Skeletal muscle tissue (tissue), 4 donors: ENCODE measurements around the gene GRID2IP. TPM values are rescaled to one million over a fixed set of nuclear protein-coding genes. Genes with fewer than 3 reads are reported as not detected.
A peak's percentile ranks its signal among the peaks of the same experiment; 100 is the strongest.

Experiments used
- H3K27ac ChIP-seq: one replicate; pipeline ENCODE4 v1.7.0; 2013; ENCODE audit warnings: mild to moderate bottlenecking, low read depth, low read length, inconsistent platforms
- H3K27me3 ChIP-seq, 3 donors: one replicate each; pipeline ENCODE4 v1.7.0; 2013; ENCODE audit warnings: low read length in 3 of 3; ENCODE audit not compliant: control insufficient read depth in 3 of 3, insufficient read depth in 3 of 3
- H3K36me3 ChIP-seq, 3 donors: one replicate each; pipeline ENCODE4 v1.7.0; 2013; ENCODE audit warnings: low read length in 3 of 3; ENCODE audit not compliant: control insufficient read depth in 3 of 3, insufficient read depth in 3 of 3
- H3K4me1 ChIP-seq, 3 donors: one replicate each; pipeline ENCODE4 v1.7.0; 2013; ENCODE audit warnings: low read length in 3 of 3, mild to moderate bottlenecking in 3 of 3; ENCODE audit not compliant: control insufficient read depth in 3 of 3, insufficient read depth in 3 of 3
- H3K4me3 ChIP-seq, 3 donors: one replicate each; pipeline ENCODE4 v1.7.0; 2013; ENCODE audit warnings: low read length in 3 of 3
- H3K9ac ChIP-seq, 3 donors: one replicate each; pipeline ENCODE4 v1.7.0; 2013; ENCODE audit warnings: low read length in 3 of 3, mild to moderate bottlenecking in 3 of 3, moderate library complexity in 2 of 3, low read depth in 1 of 3
- H3K9me3 ChIP-seq, 3 donors: one replicate each; pipeline ENCODE4 v1.7.0; 2013; ENCODE audit warnings: low read length in 3 of 3; ENCODE audit not compliant: control insufficient read depth in 3 of 3
- total RNA-seq: library from RNA; depleted of rRNA; stranded (reverse); fragments of >200 nt; gene quantifications from one replicate; pipeline ENCODE4 v1.2.3, GENCODE V29; 2014
- donor health status: Osteomylitis.

The GRID2IP gene
- total RNA-seq, 1 donor from 2014 or later: not detected

- Histone ChIP-seq H3K4me1 (peaks cover 2 to 5% (median 3%) of the 10 kb centered on the region in 3 donors), H3K9ac (no peak overlapping the region), H3K4me3 (no peak overlapping the region), H3K9me3 (no peaks in the 10 kb centered on the region), H3K27ac (no peak overlapping the region), H3K27me3 (peaks cover 0 to 15% (median 6%) of the 10 kb centered on the region in 3 donors), H3K36me3 (no peaks in the 10 kb centered on the region)
These were observed 43.4 kb downstream of the GRID2IP start for GRCh38 chr7:6507906-6508305.

GRCh38 chr7:6505685-6506559, 45.3 kb downstream of the GRID2IP start:
- Histone ChIP-seq H3K4me1 (peaks cover 2 to 5% (median 3%) of the 10 kb centered on the region in 3 donors), H3K27ac (no peak overlapping the region), H3K4me3 (no peak overlapping the region), H3K9me3 (no peaks in the 10 kb centered on the region), H3K9ac (no peak overlapping the region), H3K36me3 (no peaks in the 10 kb centered on the region), H3K27me3 (peaks cover 0 to 17% (median 6%) of the 10 kb centered on the region in 3 donors)

GRCh38 chr7:6504996-6505395, 46.3 kb downstream of the GRID2IP start:
- Histone ChIP-seq H3K36me3 (no peaks in the 10 kb centered on the region), H3K9ac (peak overlapping the region in 1 of 3 donors; percentile 25), H3K27ac (no peak overlapping the region), H3K4me3 (no peak overlapping the region), H3K27me3 (peaks cover 0 to 17% (median 6%) of the 10 kb centered on the region in 3 donors), H3K9me3 (no peaks in the 10 kb centered on the region), H3K4me1 (peaks cover 2 to 5% (median 3%) of the 10 kb centered on the region in 3 donors)

GRCh38 chr7:6502886-6503285, 48.4 kb downstream of the GRID2IP start:
- peaks cover 0 to 17% (median 6%) of the 10 kb centered on the region in 3 donors for H3K27me3 ChIP-seq

GRCh38 chr7:6501586-6502564, 49.4 kb downstream of the GRID2IP start:
- Histone ChIP-seq H3K4me3 (no peak overlapping the region), H3K4me1 (peaks cover 2 to 5% (median 3%) of the 10 kb centered on the region in 3 donors), H3K9me3 (no peaks in the 10 kb centered on the region), H3K36me3 (no peaks in the 10 kb centered on the region), H3K9ac (no peak overlapping the region), H3K27ac (no peak overlapping the region), H3K27me3 (peaks cover 0 to 17% (median 6%) of the 10 kb centered on the region in 3 donors)

More at GRCh38 chr7:6502886-6503285, 48.4 kb downstream of the GRID2IP start:
- H3K9me3 ChIP-seq: no peaks in the 10 kb centered on the region
- H3K9ac ChIP-seq: peak overlapping the region in 1 of 3 donors; percentile 45
- no peaks in the 10 kb centered on the region for H3K36me3 ChIP-seq
- no peak overlapping the region for H3K27ac ChIP-seq
- H3K4me3 ChIP-seq: peak overlapping the region in 1 of 3 donors; percentile 74
- H3K4me1 ChIP-seq: peaks cover 2 to 5% (median 3%) of the 10 kb centered on the region in 3 donors

- no peak overlapping the region for H3K27ac ChIP-seq
- H3K9ac ChIP-seq: no peak overlapping the region
- H3K9me3 ChIP-seq: no peaks in the 10 kb centered on the region
- peaks cover 0 to 13% (median 2%) of the 10 kb centered on the region in 3 donors for H3K27me3 ChIP-seq
- no peak overlapping the region for H3K4me3 ChIP-seq
- no peaks in the 10 kb centered on the region for H3K36me3 ChIP-seq
- H3K4me1 ChIP-seq: peaks cover 2 to 5% (median 3%) of the 10 kb centered on the region in 3 donors
These were observed 50.6 kb downstream of the GRID2IP start for GRCh38 chr7:6500691-6501090.

GRCh38 chr7:6497994-6498393, 53.3 kb downstream of the GRID2IP start:
- no peak overlapping the region for H3K4me3 ChIP-seq
- H3K4me1 ChIP-seq: no peaks in the 10 kb centered on the region
- peaks cover 0 to 3% (median 0%) of the 10 kb centered on the region in 3 donors for H3K27me3 ChIP-seq
- H3K9me3 ChIP-seq: no peaks in the 10 kb centered on the region
- H3K27ac ChIP-seq: no peak overlapping the region
- H3K36me3 ChIP-seq: no peaks in the 10 kb centered on the region
- no peak overlapping the region for H3K9ac ChIP-seq

GRCh38 chr7:6497637-6497905, 53.7 kb downstream of the GRID2IP start:
- no peaks in the 10 kb centered on the region for H3K36me3 ChIP-seq
- no peaks in the 10 kb centered on the region for H3K27me3 ChIP-seq
- no peak overlapping the region for H3K27ac ChIP-seq
- no peaks in the 10 kb centered on the region for H3K4me1 ChIP-seq
- no peak overlapping the region for H3K4me3 ChIP-seq
- no peaks in the 10 kb centered on the region for H3K9me3 ChIP-seq
- no peak overlapping the region for H3K9ac ChIP-seq

GRCh38 chr7:6496842-6497636, 54.2 kb downstream of the GRID2IP start:
- Histone ChIP-seq H3K9ac (no peak overlapping the region), H3K4me1 (no peaks in the 10 kb centered on the region), H3K27ac (no peak overlapping the region), H3K4me3 (no peak overlapping the region), H3K36me3 (no peaks in the 10 kb centered on the region), H3K27me3 (no peaks in the 10 kb centered on the region), H3K9me3 (no peaks in the 10 kb centered on the region)
